Psoas muscle (tissue), 8 donors: ENCODE results near the gene APC. TPM values are rescaled to one million over a fixed set of nuclear protein-coding genes. Genes with fewer than 3 reads are reported as not detected.
A peak's percentile ranks its signal among the peaks of the same experiment; 100 is the strongest.

ENCODE experiments used
- ATAC-seq, 4 donors: fragments of 200-7000 bp; cut with Tn5 transposase; one replicate each; pipeline ENCODE4 v1.9.1; 2020; ENCODE audit warnings: moderate library complexity in 3 of 4, mild to moderate bottlenecking in 2 of 4
- DNase-seq, 2 donors: peaks; one replicate each; pipeline ENCODE4 v3.0.0-alpha.2; 2020
- H3K27ac ChIP-seq: fragments of 200-600 bp; one replicate; pipeline ENCODE4 v1.8.0; 2022
- H3K27me3 ChIP-seq, 3 donors: fragments of 200-600 bp in 1 of 3; one replicate each; pipeline versions ENCODE4 v1.6.1 to v1.8.0; 2013 to 2022; ENCODE audit warnings: low read length in 2 of 3, mild to moderate bottlenecking in 2 of 3, moderate library complexity in 1 of 3; ENCODE audit not compliant: insufficient read depth in 3 of 3
- H3K36me3 ChIP-seq, 2 donors: fragments of 200-600 bp in 1 of 2; one replicate each; pipeline versions ENCODE4 v1.6.1 to v1.8.0; 2013 to 2022; ENCODE audit warnings: low read depth in 1 of 2, mild to moderate bottlenecking in 1 of 2, moderate library complexity in 1 of 2; ENCODE audit not compliant: insufficient read depth in 1 of 2
- H3K4me1 ChIP-seq: fragments of 200-600 bp; one replicate; pipeline ENCODE4 v1.8.0; 2022
- H3K4me3 ChIP-seq: fragments of 200-600 bp; one replicate; pipeline ENCODE4 v1.8.0; 2022; ENCODE audit warnings: mild to moderate bottlenecking
- H3K9me3 ChIP-seq: fragments of 200-600 bp; one replicate; pipeline ENCODE4 v1.8.0; 2022
- WGBS, 3 donors: extraction: QIAGEN DNeasy Blood & Tissue Kit; methylation state at CpG; one replicate each; pipeline versions ENCODE4 v1.1.6 to v1.1.7; 2013; 5-methylcytosine and 5-hydroxymethylcytosine counted together
- intact Hi-C, 2 donors: fragments of 100-400 bp; cut with DNase I; formaldehyde crosslinking; loops; one replicate each; pipeline versions ENCODE4 v1.11.0 to v1.14.2; 2022
- polyA plus RNA-seq, 3 donors: library from polyadenylated mRNA; stranded (reverse); fragments of 200-250 nt; gene quantifications; one replicate each; pipeline ENCODE4 v1.2.3, GENCODE V29; 2013
- total RNA-seq, 4 donors: library from RNA; stranded (reverse); fragmentation: NEBNext Ultra II Directional in 2 of 4; extraction: Animal tissue kit (Norgen Biotek cat#: 25700) in 2 of 4; gene quantifications; one replicate each; pipeline versions ENCODE4 v1.2.1 to v1.2.4, GENCODE V29; 2021 to 2023
- TF ChIP-seq, protein P1 (sequence below): fragments of 200-600 bp; IDR thresholded peaks from one replicate; pipeline ENCODE4 v1.8.0; 2022; ENCODE audit warnings: antibody characterized with exemption
- donor health status: healthy with polysubstance abuse.
- donor health status: DM: no; HTN: no; CAD: no; lungs with moderate emphysema.
- donor health status: Bipolar disorder and iron deficiency.
- donor health status: healthy.
- donor health status: DM: yes; HTN: yes; CAD: no.
- donor health status: DM: no; HTN: no; CAD: no.
- donor health status: DM: no; HTN: no; CAD: no.
- donor health status: DM: yes; HTN: yes; CAD: no.

The APC gene
- total and polyA plus RNA-seq, 7 donors, result 5.2 to 37.0 (median 27.0) TPM

DNA sequence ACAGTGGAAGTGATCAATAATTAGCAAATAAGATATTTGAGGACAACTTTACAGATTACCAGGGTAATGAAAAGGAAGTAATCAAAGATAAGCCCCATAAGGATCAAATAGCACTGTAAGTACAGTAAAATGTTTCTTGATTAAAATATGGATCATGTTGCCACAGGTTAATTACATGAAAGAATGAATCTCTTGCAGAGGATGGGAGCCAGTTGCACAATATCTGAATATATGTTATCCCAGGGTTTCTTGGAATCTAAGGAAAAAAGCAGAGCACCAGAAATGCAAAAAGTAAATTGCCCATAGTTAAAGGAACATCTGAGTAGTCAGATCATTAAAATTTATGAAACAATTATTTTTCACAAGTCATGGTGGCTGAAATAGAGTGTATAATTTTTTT is 109.6 kb downstream of the APC start:
- intact Hi-C loops, result loop anchor here in 1 of 2 donors (5.0 kb wide), 1 partner anchor 295 kb away; no protein-coding TSS in a partner anchor
- no peak for ATAC-seq
- no peak overlapping the region for H3K4me3 ChIP-seq

DNA sequence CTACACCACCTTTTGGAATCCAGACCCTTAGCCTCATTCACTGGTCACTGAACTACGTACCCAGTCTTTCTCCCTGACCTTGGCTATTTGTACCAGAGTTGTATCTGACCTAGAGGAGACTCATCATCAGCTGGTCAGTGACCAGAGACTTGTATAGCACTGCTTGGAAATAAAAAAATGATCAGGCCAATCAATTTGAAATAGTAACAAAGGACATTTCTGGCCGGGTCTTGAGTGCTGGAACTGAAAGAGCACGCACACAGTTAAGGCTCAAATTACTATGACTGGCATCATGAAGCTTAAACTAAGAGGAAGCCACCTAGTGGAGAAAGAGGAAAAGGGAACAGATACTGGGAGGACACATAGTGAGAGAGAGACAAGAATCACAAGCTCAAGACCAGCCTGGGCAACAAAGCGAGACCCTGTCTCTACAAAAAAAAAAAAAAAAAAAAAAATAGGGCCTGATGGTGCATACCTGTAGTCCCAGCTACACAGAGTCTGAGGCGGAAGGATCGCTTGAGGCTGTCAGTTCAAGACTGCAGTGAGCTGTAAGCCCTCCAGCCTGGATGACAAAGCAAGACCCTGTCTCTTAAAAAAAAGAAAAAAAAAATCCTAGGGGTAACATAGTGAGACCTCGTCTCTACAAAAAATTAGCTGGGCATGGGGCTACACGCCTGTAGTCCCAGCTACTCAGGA is 110.6 kb downstream of the APC start:
- ATAC-seq (peak; percentile 85 to 98 (median 96)), DNase-seq (no peak)
- H3K4me3 ChIP-seq, result peak overlapping the region; percentile 24
- no peaks in the 10 kb centered on the region for H3K27me3 ChIP-seq
- H3K4me1 ChIP-seq, result no peaks in the 10 kb centered on the region
- H3K36me3 ChIP-seq, result no peaks in the 10 kb centered on the region
- intact Hi-C loops, result loop anchor here in 1 of 2 donors (5.0 kb wide), 1 partner anchor 296 kb away; no protein-coding TSS in a partner anchor
- no peaks in the 10 kb centered on the region for H3K9me3 ChIP-seq
- TF ChIP-seq, protein P1, sequence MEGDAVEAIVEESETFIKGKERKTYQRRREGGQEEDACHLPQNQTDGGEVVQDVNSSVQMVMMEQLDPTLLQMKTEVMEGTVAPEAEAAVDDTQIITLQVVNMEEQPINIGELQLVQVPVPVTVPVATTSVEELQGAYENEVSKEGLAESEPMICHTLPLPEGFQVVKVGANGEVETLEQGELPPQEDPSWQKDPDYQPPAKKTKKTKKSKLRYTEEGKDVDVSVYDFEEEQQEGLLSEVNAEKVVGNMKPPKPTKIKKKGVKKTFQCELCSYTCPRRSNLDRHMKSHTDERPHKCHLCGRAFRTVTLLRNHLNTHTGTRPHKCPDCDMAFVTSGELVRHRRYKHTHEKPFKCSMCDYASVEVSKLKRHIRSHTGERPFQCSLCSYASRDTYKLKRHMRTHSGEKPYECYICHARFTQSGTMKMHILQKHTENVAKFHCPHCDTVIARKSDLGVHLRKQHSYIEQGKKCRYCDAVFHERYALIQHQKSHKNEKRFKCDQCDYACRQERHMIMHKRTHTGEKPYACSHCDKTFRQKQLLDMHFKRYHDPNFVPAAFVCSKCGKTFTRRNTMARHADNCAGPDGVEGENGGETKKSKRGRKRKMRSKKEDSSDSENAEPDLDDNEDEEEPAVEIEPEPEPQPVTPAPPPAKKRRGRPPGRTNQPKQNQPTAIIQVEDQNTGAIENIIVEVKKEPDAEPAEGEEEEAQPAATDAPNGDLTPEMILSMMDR, result peak; percentile 64
- WGBS, 3 donors, result 37 to 54% (median 50%) methylated on average over 8 of the region's 8 CpGs
- H3K27ac ChIP-seq, result peak overlapping the region; percentile 7

More for the DNA sequence above, 109.6 kb downstream of the APC start:
- Histone ChIP-seq H3K9me3 (no peaks in the 10 kb centered on the region), H3K36me3 (peaks cover 0 to 4% of the 10 kb centered on the region in 2 donors), H3K27ac (no peak overlapping the region), H3K27me3 (no peaks in the 10 kb centered on the region), H3K4me1 (no peaks in the 10 kb centered on the region)
- TF ChIP-seq, protein P1, result no peak
- no peak for DNase-seq

DNA sequence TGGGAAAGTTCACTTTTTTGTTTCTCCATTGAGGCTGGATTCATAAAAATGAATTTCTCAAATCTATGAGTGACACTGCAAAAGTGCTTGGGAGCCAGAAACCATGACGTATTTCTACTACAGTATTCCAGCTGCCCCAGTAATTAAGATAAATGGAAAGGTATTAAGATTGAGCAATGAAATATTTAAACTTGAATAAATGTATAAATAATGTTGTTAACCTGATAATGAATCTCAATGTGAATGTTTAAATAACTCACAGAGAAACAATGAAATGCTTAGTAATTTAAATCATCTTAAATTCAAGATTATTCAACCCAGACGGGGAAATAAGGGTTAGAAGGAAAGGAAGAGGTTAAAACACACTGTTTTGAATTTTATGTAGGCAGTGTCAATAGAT is 112.2 kb downstream of the APC start:
- H3K4me1 ChIP-seq, result no peaks in the 10 kb centered on the region
- no peaks in the 10 kb centered on the region for H3K9me3 ChIP-seq
- TF ChIP-seq, protein P1, result no peak
- ATAC-seq (no peak), DNase-seq (no peak)
- H3K27ac ChIP-seq, result no peak overlapping the region
- WGBS, 3 donors, result 52 to 70% (median 61%) methylated on average over 2 of the region's 2 CpGs
- H3K4me3 ChIP-seq, result no peak overlapping the region
- H3K36me3 ChIP-seq, result no peaks in the 10 kb centered on the region
- H3K27me3 ChIP-seq, result no peaks in the 10 kb centered on the region
- intact Hi-C loops, result loop anchor here in 1 of 2 donors (5.0 kb wide), 1 partner anchor 298 kb away; no protein-coding TSS in a partner anchor

DNA sequence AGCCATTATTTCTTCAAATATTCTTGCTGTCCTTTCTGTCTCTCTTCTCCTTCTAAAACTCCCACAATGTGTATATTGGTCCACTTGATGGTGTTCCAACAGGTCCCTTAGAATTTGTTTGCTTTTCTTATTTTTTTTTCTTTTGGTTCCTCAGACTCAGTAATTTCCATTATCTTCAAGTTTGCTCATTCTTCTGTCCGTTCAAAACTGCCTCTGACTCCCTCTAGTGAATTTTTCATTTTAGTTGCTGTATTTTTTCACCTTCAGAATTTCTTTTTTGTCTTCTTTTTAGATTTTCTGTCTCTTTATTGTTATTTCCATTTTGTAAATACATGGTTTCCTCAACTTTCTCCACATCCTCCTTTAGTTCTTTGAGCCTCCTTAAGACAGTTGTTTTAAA is 117.0 kb downstream of the APC start:
- WGBS, 3 donors, result 63 to 80% (median 75%) methylated on average over 1 of the region's 1 CpG

More for the DNA sequence above, 117.0 kb downstream of the APC start:
- H3K36me3 ChIP-seq, result no peaks in the 10 kb centered on the region
- no peak overlapping the region for H3K27ac ChIP-seq
- H3K4me3 ChIP-seq, result no peak overlapping the region
- H3K27me3 ChIP-seq, result peaks cover 0 to 2% (median 0%) of the 10 kb centered on the region in 3 donors
- no peak for ATAC-seq
- no peak for DNase-seq
- H3K9me3 ChIP-seq, result no peaks in the 10 kb centered on the region
- TF ChIP-seq, protein P1, result no peak
- intact Hi-C loops, result no loop called here
- no peaks in the 10 kb centered on the region for H3K4me1 ChIP-seq
